HepG2 (cell line): ENCODE data around the gene FAM171A2. TPM values are rescaled to one million over a fixed set of nuclear protein-coding genes. Genes with fewer than 3 reads are reported as not detected.

ENCODE experiments used
- CCAR2 ChIP-seq: fragments of 200-400 bp; formaldehyde crosslinking; optimal IDR thresholded peaks from 2 replicates; pipeline ENCODE3; 2018; ENCODE audit warnings: low read depth, mild to moderate bottlenecking, low read length, moderate library complexity
- CSRNP2 ChIP-seq: sonication (generic); formaldehyde crosslinking; conservative IDR thresholded peaks from 2 replicates; pipeline ENCODE4 v1.8.0; 2022; ENCODE audit warnings: low read depth, missing genetic modification reagents
- ETV5 ChIP-seq: IDR thresholded peaks from 2 replicates; pipeline ENCODE4 v1.6.1; 2018; ENCODE audit warnings: missing biosample characterization, missing genetic modification reagents, inconsistent platforms, borderline replicate concordance
- FOXO4 ChIP-seq: sonication (generic); formaldehyde crosslinking; conservative IDR thresholded peaks from 2 replicates; pipeline ENCODE4 v1.8.1; 2023; ENCODE audit warnings: missing genetic modification reagents
- HIVEP1 ChIP-seq: sonication (generic); formaldehyde crosslinking; IDR thresholded peaks from 2 replicates; pipeline ENCODE4 v1.4.0; 2020; ENCODE audit warnings: mild to moderate bottlenecking, missing genetic modification reagents
- JUND ChIP-seq: sonication (generic); formaldehyde crosslinking; IDR thresholded peaks from 2 replicates; pipeline ENCODE4 v1.8.0; 2022; ENCODE audit warnings: mild to moderate bottlenecking, missing genetic modification reagents
- KLF11 ChIP-seq: IDR thresholded peaks from 2 replicates; pipeline ENCODE4 v1.6.1; 2016; ENCODE audit warnings: missing compliant biosample characterization
- MIER2 ChIP-seq: IDR thresholded peaks from 2 replicates; pipeline ENCODE4 v1.6.1; 2016; ENCODE audit warnings: missing biosample characterization, missing genetic modification reagents
- MTA1 ChIP-seq: sonication (generic); formaldehyde crosslinking; IDR thresholded peaks from 2 replicates; pipeline ENCODE4 v1.4.0; 2020; ENCODE audit warnings: missing genetic modification reagents, mild to moderate bottlenecking, borderline replicate concordance
- NFATC3 ChIP-seq: sonication (generic); formaldehyde crosslinking; IDR thresholded peaks from 2 replicates; pipeline ENCODE4 v1.5.1; 2020; ENCODE audit warnings: mild to moderate bottlenecking, missing genetic modification reagents
- NRL ChIP-seq: sonication (generic); formaldehyde crosslinking; IDR thresholded peaks from 2 replicates; pipeline ENCODE4 v1.5.0; 2020; ENCODE audit warnings: missing genetic modification reagents, mild to moderate bottlenecking, moderate library complexity, borderline replicate concordance
- PAXIP1 ChIP-seq: sonication (generic); formaldehyde crosslinking; conservative IDR thresholded peaks from 2 replicates; pipeline ENCODE4 v1.4.0; 2020; ENCODE audit warnings: mild to moderate bottlenecking, missing genetic modification reagents, moderate library complexity
- PCBP1 ChIP-seq: fragments of 200-400 bp; formaldehyde crosslinking; IDR thresholded peaks from 2 replicates; pipeline ENCODE4 v1.6.1; 2017; ENCODE audit warnings: mild to moderate bottlenecking, low read depth, low read length, borderline replicate concordance
- XRCC5 ChIP-seq: fragments of 200-400 bp; formaldehyde crosslinking; optimal IDR thresholded peaks from 2 replicates; pipeline ENCODE3; 2017; ENCODE audit warnings: mild to moderate bottlenecking, low read length
- ZFAT ChIP-seq: sonication (generic); formaldehyde crosslinking; conservative IDR thresholded peaks from 2 replicates; pipeline ENCODE4 v1.8.1; 2023; ENCODE audit warnings: missing genetic modification reagents, inconsistent platforms
- ZNF205 ChIP-seq: IDR thresholded peaks from 2 replicates; pipeline ENCODE4 v1.6.1; 2018; ENCODE audit warnings: missing biosample characterization, missing genetic modification reagents
- ZNF251 ChIP-seq: sonication (generic); formaldehyde crosslinking; IDR thresholded peaks from 2 replicates; pipeline ENCODE4 v1.9.0; 2021; ENCODE audit warnings: mild to moderate bottlenecking, missing genetic modification reagents
- ZNF781 ChIP-seq: sonication (generic); formaldehyde crosslinking; IDR thresholded peaks from 2 replicates; pipeline ENCODE4 v1.5.1; 2020; ENCODE audit warnings: borderline replicate concordance, mild to moderate bottlenecking, missing genetic modification reagents; ENCODE audit errors: not compliant biosample characterization
- polyA plus RNA-seq, 8 experiments: library from polyadenylated mRNA; depleted of rRNA in 3 of 8; stranded (reverse) in 7 of 8; unstranded in 1 of 8; fragments of >200 nt; fragmentation: Illumina TruSeq in 4 of 8; extraction: Trizol in 4 of 8; gene quantifications; 2 replicates each; pipeline versions ENCODE4 v1.2.1 to v1.2.3, GENCODE V29; 2011 to 2016; ENCODE audit warnings: low read depth in 4 of 8, missing spikeins in 1 of 8, mixed read lengths in 1 of 8; ENCODE audit not compliant: insufficient read depth in 1 of 8
- total RNA-seq, 5 experiments: library from RNA; depleted of rRNA; stranded (reverse); fragments of >200 nt; fragmentation: Illumina TruSeq; extraction: Trizol; gene quantifications; 2 replicates each; pipeline ENCODE4 v1.2.3, GENCODE V29; 2016; ENCODE audit warnings: low read depth in 1 of 5
- TF ChIP-seq, protein P1 (sequence below): sonication (generic); formaldehyde crosslinking; IDR thresholded peaks from 2 replicates; pipeline ENCODE4 v1.5.1; 2020; ENCODE audit warnings: mild to moderate bottlenecking, moderate library complexity, missing genetic modification reagents
- TF ChIP-seq, protein P2 (sequence below): IDR thresholded peaks from 2 replicates; pipeline ENCODE4 v1.6.1; 2016; ENCODE audit warnings: low read depth

FAM171A2 gene
- total and polyA plus RNA-seq, 2 of the 13 experiments (the other 11 are each of a cell fraction or from before 2014, with no cell fraction given): 1.8 to 3.6 TPM

- TF ChIP-seq FOXO4 (CRISPR knock-in tag) (no peak), MIER2 (CRISPR knock-in tag) (0 out of 2 replicates have a peak, but pooled peaks have one; percentile 27), ZNF781 (CRISPR knock-in tag) (peak; percentile 35), XRCC5 (peak; percentile 75), CSRNP2 (no peak), ZNF205 (CRISPR knock-in tag) (no peak), MTA1 (CRISPR knock-in tag) (no peak), KLF11 (CRISPR knock-in tag) (peak; percentile 66; the same call in 1 of the 2 replicates), ZNF251 (CRISPR knock-in tag) (no peak), HIVEP1 (no peak), ETV5 (no peak; the same call in 1 of the 2 replicates), PCBP1 (peak; percentile 89; the same call in 1 of the 2 replicates), ZFAT (CRISPR knock-in tag) (no peak), NFATC3 (CRISPR knock-in tag) (no peak), CCAR2 (no peak), PAXIP1 (CRISPR knock-in tag) (peak; percentile 33; the same call in 1 of the 2 replicates), NRL (CRISPR knock-in tag) (peak; percentile 21; the same call in 1 of the 2 replicates), JUND (no peak)
- TF ChIP-seq, protein P1, sequence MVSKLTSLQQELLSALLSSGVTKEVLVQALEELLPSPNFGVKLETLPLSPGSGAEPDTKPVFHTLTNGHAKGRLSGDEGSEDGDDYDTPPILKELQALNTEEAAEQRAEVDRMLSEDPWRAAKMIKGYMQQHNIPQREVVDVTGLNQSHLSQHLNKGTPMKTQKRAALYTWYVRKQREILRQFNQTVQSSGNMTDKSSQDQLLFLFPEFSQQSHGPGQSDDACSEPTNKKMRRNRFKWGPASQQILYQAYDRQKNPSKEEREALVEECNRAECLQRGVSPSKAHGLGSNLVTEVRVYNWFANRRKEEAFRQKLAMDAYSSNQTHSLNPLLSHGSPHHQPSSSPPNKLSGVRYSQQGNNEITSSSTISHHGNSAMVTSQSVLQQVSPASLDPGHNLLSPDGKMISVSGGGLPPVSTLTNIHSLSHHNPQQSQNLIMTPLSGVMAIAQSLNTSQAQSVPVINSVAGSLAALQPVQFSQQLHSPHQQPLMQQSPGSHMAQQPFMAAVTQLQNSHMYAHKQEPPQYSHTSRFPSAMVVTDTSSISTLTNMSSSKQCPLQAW (CRISPR knock-in tag): peak; percentile 65
- TF ChIP-seq, protein P2, sequence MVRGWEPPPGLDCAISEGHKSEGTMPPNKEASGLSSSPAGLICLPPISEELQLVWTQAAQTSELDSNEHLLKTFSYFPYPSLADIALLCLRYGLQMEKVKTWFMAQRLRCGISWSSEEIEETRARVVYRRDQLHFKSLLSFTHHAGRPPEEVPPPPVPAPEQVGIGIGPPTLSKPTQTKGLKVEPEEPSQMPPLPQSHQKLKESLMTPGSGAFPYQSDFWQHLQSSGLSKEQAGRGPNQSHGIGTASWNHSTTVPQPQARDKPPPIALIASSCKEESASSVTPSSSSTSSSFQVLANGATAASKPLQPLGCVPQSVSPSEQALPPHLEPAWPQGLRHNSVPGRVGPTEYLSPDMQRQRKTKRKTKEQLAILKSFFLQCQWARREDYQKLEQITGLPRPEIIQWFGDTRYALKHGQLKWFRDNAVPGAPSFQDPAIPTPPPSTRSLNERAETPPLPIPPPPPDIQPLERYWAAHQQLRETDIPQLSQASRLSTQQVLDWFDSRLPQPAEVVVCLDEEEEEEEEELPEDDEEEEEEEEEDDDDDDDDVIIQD (CRISPR knock-in tag): 0 out of 2 replicates have a peak, but pooled peaks have one; percentile 30
Measured at GRCh38 chr17:44326861-44327444, 36.7 kb downstream of the FAM171A2 start (continued).
